Measurements from ENCODE around the gene TWIST1.

The TWIST1 gene

GRCh38 chr7:19094138-19094537, 23.3 kb downstream of the TWIST1 start:
- DNase-seq = no peak

- DNase-seq = no peak
Measured at GRCh38 chr7:19091550-19092200, 25.8 kb downstream of the TWIST1 start.

- DNase-seq = no peak
Measured at GRCh38 chr7:19090526-19090925, 26.9 kb downstream of the TWIST1 start.

GRCh38 chr7:19089797-19090196, 27.6 kb downstream of the TWIST1 start:
- DNase-seq = no peak

- no peak for DNase-seq
Measured at GRCh38 chr7:19089378-19089777, 28.1 kb downstream of the TWIST1 start.

- DNase-seq = no peak
Measured at GRCh38 chr7:19080093-19080492, 37.3 kb downstream of the TWIST1 start.

GRCh38 chr7:19079066-19079465, 38.4 kb downstream of the TWIST1 start:
- DNase-seq = no peak

GRCh38 chr7:19069842-19070241, 47.6 kb downstream of the TWIST1 start:
- DNase-seq = no peak

- DNase-seq = no peak
Measured at GRCh38 chr7:19066170-19066569, 51.3 kb downstream of the TWIST1 start.

Measured in bone marrow (tissue), 2 donors.